Upper lobe of right lung (tissue), 1 donor: Measurements from ENCODE around the gene SSMEM1. TPM values are rescaled to one million over a fixed set of nuclear protein-coding genes. Genes with fewer than 3 reads are reported as not detected.
"Not testable (repeated sequence)": the region's sequence is repeated elsewhere in the genome, so short reads cannot be mapped to it uniquely, and the experiment has no call there.

Source experiments
- ATAC-seq: fragments of 200-7000 bp; cut with Tn5 transposase; one replicate; pipeline ENCODE4 v1.9.1; 2020; ENCODE audit warnings: mild to moderate bottlenecking, moderate library complexity
- DNase-seq: peaks from one replicate; pipeline ENCODE4 v3.0.0-alpha.2; 2020
- H3K27ac ChIP-seq: fragments of 200-600 bp; one replicate; pipeline ENCODE4 v1.8.0; 2022
- H3K27me3 ChIP-seq: fragments of 200-600 bp; one replicate; pipeline ENCODE4 v1.8.0; 2022; ENCODE audit warnings: mild to moderate bottlenecking
- H3K36me3 ChIP-seq: fragments of 200-600 bp; one replicate; pipeline ENCODE4 v1.8.0; 2022
- H3K4me1 ChIP-seq: fragments of 200-600 bp; one replicate; pipeline ENCODE4 v1.8.0; 2022
- H3K4me3 ChIP-seq: fragments of 200-600 bp; one replicate; pipeline ENCODE4 v1.8.0; 2022; ENCODE audit warnings: mild to moderate bottlenecking
- H3K9me3 ChIP-seq: fragments of 200-600 bp; one replicate; pipeline ENCODE4 v1.8.0; 2022
- intact Hi-C: fragments of 100-400 bp; cut with DNase I; formaldehyde crosslinking; loops from one replicate; pipeline ENCODE4 v1.11.0; 2022
- total RNA-seq: library from RNA; stranded (reverse); fragmentation: NEBNext Ultra II Directional; extraction: Animal tissue kit (Norgen Biotek cat#: 25700); gene quantifications from one replicate; pipeline ENCODE4 v1.2.1, GENCODE V29; 2021
- TF ChIP-seq, protein P1 (sequence below): fragments of 200-600 bp; IDR thresholded peaks from one replicate; pipeline ENCODE4 v1.8.0; 2022; ENCODE audit warnings: antibody characterized with exemption
- donor health status: DM: no; HTN: yes; CAD: no; lungs with severe emphysema.

The SSMEM1 gene
- total RNA-seq, 1 donor from 2014 or later = not detected

DNA sequence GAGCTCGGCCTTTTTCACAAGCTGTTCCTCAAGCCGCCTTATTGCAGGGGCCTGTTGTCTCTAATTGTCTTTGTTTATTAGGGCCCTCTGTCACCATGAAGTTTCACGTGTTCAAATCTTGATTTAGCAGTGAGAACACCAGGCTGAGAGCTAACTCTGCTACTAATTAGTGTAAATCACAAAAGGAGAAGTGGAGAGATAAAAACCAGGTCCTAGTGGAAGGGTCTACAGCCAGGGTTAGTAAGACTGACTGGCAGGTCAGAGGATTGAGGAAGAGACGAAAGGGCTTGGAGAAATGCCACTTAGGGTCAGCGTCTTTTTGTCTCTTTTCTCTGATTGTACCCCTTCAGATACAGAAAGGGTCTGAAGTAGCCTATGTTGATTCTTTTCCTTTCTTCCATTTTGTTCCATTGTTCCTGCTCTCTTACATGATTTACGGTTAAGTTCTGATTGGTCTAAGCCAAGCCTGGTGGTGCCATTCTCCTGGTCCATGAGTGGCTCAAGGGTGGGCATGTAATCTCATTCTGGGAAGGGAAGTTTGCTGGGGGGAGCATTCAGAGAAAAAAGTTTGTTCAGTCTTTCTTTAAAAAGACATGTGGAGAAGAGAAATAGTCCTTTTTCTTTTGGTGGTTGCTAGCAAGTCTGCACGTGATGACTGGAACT, 21.3 kb downstream of the SSMEM1 start:
- Histone ChIP-seq H3K4me3 (no peak overlapping the region), H3K4me1 (no peaks in the 10 kb centered on the region), H3K27me3 (no peaks in the 10 kb centered on the region), H3K27ac (no peak overlapping the region), H3K36me3 (no peaks in the 10 kb centered on the region), H3K9me3 (no peaks in the 10 kb centered on the region)
- ATAC-seq (no peak), DNase-seq (no peak)
- TF ChIP-seq, protein P1, sequence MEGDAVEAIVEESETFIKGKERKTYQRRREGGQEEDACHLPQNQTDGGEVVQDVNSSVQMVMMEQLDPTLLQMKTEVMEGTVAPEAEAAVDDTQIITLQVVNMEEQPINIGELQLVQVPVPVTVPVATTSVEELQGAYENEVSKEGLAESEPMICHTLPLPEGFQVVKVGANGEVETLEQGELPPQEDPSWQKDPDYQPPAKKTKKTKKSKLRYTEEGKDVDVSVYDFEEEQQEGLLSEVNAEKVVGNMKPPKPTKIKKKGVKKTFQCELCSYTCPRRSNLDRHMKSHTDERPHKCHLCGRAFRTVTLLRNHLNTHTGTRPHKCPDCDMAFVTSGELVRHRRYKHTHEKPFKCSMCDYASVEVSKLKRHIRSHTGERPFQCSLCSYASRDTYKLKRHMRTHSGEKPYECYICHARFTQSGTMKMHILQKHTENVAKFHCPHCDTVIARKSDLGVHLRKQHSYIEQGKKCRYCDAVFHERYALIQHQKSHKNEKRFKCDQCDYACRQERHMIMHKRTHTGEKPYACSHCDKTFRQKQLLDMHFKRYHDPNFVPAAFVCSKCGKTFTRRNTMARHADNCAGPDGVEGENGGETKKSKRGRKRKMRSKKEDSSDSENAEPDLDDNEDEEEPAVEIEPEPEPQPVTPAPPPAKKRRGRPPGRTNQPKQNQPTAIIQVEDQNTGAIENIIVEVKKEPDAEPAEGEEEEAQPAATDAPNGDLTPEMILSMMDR = no peak
- intact Hi-C loops = no loop called here

DNA sequence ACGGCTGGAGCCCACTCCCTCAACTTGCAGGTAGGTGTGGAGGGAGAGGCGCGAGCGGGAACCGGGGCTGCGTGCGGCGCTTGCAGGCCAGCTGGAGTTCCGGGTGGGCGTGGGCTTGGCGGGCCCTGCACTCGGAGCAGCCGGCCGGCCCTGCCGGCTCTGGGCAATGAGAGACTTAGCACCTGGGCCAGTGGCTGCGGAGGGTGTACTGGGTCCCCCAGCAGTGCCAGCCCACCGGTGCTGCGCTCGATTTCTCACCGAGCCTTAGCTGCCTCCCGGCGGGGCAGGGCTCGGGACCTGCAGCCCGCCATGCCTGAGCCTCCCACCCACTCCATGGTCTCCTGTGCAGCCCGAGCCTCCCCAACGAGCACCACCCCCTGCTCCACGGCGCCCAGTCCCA, 22.3 kb downstream of the SSMEM1 start:
- H3K27ac ChIP-seq, H3K9me3 ChIP-seq, H3K4me1 ChIP-seq, H3K4me3 ChIP-seq, ATAC-seq, intact Hi-C loops, DNase-seq, H3K27me3 ChIP-seq, H3K36me3 ChIP-seq: not testable (repeated sequence)

DNA sequence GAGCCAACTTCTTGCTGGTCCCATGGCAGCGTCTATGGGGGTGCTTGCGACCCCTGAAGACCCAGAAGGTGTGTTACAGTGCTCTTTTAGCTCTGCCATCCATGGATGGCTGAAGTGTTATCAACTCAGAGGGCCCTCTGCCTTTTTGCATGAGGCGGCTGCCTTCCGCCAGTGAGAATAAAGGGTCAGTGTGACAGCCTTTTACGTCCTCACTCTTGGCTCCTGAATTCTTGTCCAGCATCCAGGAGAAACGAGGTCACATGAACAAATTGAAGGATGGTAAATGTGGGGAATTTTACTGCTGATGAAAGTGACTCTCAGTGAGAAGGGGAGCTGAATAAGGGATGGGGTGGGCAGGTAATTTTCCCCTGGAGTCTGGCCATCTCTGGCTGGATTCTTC, 24.1 kb downstream of the SSMEM1 start:
- DNase-seq (no peak), ATAC-seq (no peak)
- Histone ChIP-seq H3K27me3 (no peaks in the 10 kb centered on the region), H3K9me3 (no peaks in the 10 kb centered on the region), H3K27ac (no peak overlapping the region), H3K4me3 (no peak overlapping the region), H3K36me3 (no peaks in the 10 kb centered on the region), H3K4me1 (no peaks in the 10 kb centered on the region)
- TF ChIP-seq, protein P1 = no peak
- intact Hi-C loops = no loop called here

DNA sequence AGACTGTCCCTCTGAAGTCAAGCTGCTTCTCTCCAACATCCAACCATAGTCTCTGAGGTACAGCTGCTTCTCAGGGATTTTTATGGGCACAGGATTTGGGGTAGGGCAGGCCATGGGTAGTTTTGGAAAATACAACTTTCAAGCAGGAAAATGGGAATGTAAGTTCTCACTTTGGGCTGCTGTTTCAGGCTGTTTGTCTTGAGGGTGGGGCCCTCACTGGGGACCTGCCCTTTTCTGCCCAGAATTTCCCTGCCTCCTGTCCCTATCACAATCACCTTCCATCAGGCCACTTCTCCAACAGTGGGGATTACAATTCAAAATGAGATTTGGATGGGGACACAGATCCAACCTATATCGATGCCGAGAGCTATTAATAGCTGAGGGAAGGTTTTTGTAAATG, 24.5 kb downstream of the SSMEM1 start:
- no peaks in the 10 kb centered on the region for H3K4me1 ChIP-seq
- DNase-seq = no peak
- H3K27me3 ChIP-seq = no peaks in the 10 kb centered on the region
- intact Hi-C loops = no loop called here
- no peaks in the 10 kb centered on the region for H3K9me3 ChIP-seq
- no peak for ATAC-seq
- H3K4me3 ChIP-seq = no peak overlapping the region
- no peak overlapping the region for H3K27ac ChIP-seq
- TF ChIP-seq, protein P1 = no peak
- no peaks in the 10 kb centered on the region for H3K36me3 ChIP-seq

DNA sequence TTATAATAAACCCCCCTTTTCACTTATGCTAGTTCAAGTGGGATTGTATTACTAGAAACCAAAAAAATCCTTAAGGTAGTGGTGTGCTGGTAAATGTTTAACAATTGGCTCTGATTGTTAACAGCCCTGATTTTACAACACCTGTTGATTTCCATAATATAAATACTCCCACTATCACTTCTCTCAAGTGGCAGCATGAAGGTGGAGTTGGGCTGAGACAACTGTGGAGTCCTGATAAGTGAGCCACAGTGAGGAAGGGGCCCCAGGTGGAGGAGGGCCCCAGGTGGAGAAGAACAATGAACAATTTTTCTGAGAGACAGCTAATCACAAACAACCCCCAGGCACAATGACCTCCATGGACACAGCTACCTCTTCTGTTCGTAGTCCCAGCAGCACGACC, 26.4 kb downstream of the SSMEM1 start:
- Histone ChIP-seq H3K27ac (no peak overlapping the region), H3K36me3 (no peaks in the 10 kb centered on the region), H3K9me3 (no peaks in the 10 kb centered on the region), H3K4me1 (no peaks in the 10 kb centered on the region), H3K4me3 (no peak overlapping the region), H3K27me3 (no peaks in the 10 kb centered on the region)
- DNase-seq = no peak
- TF ChIP-seq, protein P1 = no peak
- no peak for ATAC-seq
- intact Hi-C loops = no loop called here

DNA sequence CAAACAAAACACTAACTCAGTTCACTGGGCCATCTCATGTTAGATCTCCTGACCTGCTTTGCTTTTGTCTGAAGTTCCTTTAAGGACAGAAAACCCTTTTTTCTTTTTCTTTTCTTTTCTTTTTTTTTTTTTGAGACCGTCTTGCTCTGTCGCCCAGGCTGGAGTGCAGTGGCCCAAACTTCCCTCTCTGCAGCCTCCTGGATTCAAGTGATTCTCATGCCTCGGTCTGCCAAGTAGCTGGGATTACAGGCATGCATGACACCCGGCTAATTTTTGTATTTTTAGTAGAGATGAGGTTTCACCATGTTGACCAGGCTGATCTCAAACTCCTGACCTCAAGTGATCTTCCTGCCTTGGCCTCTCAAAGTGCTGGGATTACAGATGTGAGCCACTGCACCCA, 28.7 kb downstream of the SSMEM1 start:
- H3K4me1 ChIP-seq, ATAC-seq, H3K27ac ChIP-seq, H3K4me3 ChIP-seq, H3K27me3 ChIP-seq, H3K9me3 ChIP-seq, H3K36me3 ChIP-seq, intact Hi-C loops, DNase-seq: not testable (repeated sequence)

DNA sequence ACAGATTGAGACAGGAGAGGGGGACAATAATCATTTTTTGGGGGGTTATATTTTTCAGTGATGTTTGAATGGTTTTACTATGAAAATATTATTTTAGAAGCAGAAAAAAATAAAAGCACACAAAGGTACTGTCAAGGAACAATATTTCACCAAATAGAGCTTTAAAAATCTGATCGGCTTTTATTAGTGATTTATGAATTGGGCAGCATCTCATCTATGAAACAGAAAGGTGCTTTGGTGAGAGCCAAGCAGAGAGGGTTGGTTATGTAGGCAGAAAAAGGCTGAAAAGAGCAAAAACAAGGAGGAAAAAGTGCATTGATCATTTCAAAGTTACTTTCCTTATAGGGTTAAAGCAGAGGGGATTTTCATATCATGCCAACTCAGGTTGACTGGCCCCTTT, 32.6 kb downstream of the SSMEM1 start:
- TF ChIP-seq, protein P1 = no peak
- H3K4me3 ChIP-seq = no peak overlapping the region
- intact Hi-C loops = no loop called here
- no peaks in the 10 kb centered on the region for H3K36me3 ChIP-seq
- H3K9me3 ChIP-seq = no peaks in the 10 kb centered on the region
- ATAC-seq (no peak), DNase-seq (no peak)
- no peaks in the 10 kb centered on the region for H3K27me3 ChIP-seq
- H3K4me1 ChIP-seq = no peaks in the 10 kb centered on the region
- H3K27ac ChIP-seq = no peak overlapping the region
